ENCODE data around the gene SON.
"Not testable (repeated sequence)": the region's sequence is repeated elsewhere in the genome, so short reads cannot be mapped to it uniquely, and the experiment has no call there.

Gene SON

DNA sequence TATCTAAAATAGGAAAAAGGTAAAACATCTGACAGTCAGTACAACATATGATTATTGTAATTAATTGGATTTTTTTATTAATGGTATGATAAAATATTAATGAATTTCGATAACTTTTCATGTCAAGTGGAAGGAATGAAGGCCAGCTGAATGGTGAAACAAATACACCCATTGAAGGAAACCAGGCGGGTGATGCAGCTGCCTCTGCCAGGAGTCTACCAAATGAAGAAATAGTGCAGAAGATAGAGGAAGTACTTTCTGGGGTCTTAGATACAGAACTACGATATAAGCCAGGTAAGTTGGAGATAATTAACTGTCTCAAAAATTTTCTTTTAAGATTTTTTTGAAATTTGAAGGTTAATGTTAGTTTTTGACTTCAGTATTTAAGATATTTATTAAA is 3.2 kb downstream of the SON start:
- no peak for DNase-seq

DNA sequence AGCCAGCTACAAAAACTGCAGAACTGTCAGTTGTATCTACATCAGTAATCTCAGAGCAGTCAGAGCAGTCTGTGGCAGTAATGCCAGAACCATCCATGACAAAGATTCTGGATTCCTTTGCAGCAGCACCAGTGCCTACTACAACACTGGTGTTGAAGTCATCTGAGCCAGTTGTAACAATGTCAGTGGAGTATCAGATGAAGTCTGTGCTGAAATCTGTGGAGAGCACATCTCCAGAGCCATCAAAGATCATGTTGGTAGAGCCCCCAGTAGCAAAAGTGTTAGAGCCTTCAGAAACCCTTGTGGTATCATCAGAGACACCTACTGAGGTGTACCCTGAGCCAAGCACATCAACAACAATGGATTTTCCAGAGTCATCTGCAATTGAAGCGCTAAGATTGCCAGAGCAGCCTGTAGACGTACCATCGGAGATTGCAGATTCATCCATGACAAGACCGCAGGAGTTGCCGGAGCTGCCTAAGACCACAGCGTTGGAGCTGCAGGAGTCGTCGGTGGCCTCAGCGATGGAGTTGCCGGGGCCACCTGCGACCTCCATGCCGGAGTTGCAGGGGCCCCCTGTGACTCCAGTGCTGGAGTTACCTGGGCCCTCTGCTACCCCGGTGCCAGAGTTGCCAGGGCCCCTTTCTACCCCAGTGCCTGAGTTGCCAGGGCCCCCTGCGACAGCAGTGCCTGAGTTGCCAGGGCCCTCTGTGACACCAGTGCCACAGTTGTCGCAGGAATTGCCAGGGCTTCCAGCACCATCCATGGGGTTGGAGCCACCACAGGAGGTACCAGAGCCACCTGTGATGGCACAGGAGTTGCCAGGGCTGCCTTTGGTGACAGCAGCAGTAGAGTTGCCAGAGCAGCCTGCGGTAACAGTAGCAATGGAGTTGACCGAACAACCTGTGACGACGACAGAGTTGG is 7.3 kb downstream of the SON start:
- DNase-seq: no peak

DNA sequence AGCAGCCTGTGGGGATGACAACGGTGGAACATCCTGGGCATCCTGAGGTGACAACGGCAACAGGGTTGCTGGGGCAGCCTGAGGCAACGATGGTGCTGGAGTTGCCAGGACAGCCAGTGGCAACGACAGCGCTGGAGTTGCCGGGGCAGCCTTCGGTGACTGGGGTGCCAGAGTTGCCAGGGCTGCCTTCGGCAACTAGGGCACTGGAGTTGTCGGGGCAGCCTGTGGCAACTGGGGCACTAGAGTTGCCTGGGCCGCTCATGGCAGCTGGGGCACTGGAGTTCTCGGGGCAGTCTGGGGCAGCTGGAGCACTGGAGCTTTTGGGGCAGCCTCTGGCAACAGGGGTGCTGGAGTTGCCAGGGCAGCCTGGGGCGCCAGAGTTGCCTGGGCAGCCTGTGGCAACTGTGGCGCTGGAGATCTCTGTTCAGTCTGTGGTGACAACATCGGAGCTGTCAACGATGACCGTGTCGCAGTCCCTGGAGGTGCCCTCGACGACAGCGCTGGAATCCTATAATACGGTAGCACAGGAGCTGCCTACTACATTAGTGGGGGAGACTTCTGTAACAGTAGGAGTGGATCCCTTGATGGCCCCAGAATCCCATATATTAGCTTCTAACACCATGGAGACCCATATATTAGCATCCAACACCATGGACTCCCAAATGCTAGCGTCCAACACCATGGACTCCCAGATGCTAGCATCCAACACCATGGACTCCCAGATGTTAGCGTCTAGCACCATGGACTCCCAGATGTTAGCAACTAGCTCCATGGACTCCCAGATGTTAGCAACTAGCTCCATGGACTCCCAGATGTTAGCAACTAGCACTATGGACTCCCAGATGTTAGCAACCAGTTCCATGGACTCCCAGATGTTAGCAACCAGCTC is 8.2 kb downstream of the SON start:
- no peak for DNase-seq

DNA sequence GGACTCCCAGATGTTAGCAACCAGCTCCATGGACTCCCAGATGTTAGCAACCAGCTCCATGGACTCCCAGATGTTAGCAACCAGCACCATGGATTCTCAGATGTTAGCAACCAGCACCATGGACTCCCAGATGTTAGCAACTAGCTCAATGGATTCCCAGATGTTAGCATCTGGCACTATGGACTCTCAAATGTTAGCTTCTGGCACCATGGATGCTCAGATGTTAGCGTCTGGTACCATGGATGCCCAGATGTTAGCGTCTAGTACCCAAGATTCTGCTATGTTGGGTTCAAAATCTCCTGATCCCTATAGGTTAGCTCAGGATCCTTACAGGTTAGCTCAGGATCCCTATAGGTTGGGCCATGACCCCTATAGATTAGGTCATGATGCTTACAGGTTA is 8.8 kb downstream of the SON start:
- DNase-seq: no peak

DNA sequence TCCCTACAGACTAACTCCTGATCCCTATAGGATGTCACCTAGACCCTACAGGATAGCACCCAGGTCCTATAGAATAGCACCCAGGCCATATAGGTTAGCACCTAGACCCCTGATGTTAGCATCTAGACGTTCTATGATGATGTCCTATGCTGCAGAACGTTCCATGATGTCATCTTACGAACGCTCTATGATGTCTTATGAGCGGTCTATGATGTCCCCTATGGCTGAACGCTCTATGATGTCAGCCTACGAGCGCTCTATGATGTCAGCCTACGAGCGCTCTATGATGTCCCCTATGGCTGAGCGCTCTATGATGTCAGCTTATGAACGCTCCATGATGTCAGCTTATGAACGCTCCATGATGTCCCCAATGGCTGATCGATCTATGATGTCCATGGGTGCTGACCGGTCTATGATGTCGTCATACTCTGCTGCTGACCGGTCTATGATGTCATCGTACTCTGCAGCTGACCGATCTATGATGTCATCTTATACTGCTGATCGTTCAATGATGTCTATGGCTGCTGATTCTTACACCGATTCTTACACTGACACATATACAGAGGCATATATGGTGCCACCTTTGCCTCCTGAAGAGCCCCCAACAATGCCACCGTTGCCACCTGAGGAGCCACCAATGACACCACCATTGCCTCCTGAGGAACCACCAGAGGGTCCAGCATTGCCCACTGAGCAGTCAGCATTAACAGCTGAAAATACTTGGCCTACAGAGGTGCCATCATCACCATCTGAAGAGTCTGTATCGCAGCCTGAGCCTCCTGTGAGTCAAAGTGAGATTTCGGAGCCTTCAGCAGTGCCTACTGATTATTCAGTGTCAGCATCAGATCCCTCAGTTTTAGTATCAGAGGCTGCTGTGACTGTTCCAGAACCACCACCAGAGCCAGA is 9.5 kb downstream of the SON start:
- no peak for DNase-seq

DNA sequence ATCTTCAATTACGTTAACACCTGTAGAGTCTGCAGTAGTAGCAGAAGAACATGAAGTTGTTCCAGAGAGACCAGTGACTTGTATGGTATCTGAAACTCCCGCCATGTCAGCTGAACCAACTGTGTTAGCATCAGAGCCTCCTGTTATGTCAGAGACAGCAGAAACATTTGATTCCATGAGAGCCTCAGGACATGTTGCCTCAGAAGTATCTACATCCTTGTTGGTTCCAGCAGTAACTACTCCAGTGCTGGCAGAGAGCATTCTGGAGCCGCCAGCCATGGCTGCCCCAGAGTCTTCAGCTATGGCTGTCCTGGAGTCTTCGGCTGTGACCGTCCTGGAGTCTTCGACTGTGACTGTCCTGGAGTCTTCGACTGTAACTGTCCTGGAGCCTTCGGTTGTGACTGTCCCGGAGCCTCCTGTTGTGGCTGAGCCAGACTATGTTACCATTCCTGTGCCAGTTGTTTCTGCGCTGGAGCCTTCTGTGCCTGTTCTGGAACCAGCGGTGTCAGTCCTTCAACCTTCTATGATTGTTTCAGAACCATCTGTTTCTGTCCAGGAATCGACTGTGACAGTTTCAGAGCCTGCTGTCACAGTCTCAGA is 10.3 kb downstream of the SON start:
- no peak for DNase-seq

DNA sequence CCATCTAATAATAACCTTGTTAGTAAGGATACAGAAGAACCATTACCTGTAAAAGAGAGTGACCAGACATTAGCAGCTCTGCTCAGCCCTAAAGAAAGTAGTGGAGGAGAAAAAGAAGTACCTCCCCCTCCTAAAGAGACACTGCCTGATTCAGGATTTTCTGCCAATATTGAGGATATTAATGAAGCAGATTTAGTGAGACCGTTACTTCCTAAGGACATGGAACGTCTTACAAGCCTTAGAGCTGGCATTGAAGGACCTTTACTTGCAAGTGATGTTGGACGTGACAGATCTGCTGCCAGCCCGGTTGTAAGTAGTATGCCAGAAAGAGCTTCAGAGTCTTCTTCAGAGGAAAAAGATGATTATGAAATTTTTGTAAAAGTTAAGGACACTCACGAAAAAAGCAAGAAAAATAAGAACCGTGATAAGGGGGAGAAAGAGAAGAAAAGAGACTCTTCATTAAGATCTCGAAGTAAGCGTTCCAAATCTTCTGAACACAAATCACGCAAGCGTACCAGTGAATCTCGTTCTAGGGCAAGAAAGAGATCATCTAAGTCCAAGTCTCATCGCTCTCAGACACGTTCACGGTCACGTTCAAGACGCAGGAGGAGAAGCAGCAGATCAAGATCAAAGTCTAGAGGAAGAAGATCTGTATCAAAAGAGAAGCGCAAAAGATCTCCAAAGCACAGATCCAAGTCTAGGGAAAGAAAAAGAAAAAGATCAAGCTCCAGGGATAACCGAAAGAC is 11.6 kb downstream of the SON start:
- no peak for DNase-seq

DNA sequence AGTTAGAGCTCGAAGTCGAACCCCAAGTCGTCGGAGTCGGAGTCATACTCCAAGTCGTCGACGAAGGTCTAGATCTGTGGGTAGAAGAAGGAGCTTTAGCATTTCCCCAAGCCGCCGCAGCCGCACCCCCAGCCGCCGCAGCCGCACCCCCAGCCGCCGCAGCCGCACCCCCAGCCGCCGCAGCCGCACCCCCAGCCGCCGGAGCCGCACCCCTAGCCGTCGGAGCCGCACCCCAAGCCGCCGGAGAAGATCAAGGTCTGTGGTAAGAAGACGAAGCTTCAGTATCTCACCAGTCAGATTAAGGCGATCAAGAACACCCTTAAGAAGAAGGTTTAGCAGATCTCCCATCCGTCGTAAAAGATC is 12.1 kb downstream of the SON start:
- no peak for DNase-seq

DNA sequence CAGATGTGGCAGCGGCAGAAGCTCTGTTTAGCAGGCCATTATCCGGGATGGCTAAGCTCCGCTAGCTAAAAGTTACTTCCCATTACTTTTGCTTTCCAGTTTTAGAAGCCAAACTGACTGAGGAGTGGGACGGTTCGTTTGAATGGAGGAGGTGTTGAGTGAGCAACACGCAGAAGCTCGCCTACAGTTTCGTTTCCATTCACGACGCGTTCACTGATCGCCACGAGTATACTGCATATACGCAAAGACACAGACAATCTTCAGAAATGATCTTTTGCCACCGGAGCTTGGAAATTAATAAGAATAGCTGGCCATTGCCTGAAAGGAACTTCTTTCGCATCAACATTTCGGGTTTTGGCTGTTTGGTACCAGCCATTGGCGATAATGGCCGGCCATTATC is 14.6 kb downstream of the SON start:
- DNase-seq: no peak

DNA sequence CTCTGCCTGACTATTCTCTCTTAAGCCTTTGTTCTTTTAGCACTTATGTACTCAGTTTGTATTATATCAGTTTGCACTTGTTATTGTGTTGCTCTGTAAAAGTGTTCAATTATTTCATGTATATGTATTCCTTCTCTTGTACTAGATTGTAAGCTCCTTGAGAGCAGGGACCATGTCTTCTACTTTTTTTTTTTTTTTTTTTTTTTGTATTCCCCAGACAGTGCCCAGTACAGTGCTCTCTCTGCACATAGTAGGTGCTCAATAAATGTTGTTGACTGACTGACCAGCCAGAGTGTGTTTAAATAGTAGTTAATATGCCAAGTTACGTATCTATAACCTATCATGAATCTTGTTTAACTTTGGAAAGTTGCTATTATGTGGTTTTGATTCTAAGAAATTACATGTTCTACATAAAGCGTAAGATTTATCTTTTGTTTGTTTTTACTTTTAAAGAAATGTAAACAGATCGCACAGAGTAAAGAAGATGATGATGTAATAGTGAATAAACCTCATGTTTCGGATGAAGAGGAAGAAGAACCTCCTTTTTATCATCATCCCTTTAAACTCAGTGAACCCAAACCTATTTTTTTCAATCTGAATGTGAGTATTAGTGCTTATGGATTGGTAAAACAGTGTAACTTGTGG is 16.1 kb downstream of the SON start:
- DNase-seq: no peak

DNA sequence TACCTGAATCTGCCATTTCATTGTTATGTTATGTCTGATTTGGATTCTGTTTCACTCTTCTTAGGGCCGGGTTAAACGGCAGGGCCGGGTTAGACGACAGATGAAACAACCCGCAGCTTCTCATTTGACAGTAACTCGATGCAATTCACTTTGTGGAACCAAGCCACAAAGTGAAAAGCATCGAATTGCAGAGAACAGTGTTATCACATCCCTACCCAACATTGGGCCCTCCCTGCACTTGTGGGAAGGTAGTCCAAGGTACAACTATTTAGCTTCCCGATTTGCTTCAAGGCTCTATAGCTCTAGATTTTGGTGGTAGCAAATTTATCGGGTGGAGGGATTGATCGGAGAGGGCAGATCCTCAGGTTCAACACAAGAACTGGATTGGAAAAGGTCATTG is 17.0 kb downstream of the SON start:
- DNase-seq: no peak

DNA sequence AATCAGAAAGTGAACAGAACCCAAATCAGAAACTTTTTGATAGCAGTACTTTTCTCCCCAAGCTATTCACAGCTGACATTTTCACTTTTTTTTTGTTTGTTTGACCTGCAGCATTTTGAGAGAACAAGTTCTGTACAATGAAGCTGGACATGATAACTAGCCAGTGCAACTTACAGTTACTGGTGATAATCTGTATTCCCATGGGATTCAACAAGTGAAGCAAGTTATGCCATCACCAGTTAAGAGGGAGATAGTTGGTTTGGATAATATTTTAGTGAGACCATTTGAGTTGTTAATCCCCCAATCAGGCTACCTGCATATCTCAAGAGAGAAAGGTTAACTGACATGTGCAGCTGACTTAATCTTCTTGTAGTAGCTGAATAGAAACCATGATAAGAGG is 18.1 kb downstream of the SON start:
- DNase-seq: no peak

DNA sequence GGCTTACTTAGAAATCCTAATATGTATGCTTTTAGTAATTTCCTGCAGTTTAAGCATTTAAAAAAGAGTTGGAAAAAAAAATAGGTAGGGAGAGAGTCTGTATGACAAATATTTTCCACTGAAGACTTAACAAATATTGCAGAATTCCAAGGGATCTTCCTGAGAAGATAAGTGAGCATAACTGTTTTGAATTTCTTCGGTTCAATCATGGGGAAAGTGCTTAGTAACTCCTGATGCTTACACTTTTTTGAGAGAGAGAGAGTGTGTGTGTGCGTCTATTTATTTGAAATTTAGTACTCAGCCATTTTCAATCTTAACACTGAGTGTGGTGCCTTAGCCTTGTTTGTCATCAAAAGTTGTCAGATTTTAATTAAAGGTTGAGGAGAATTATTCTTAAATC is 18.5 kb downstream of the SON start:
- no peak for DNase-seq

DNA sequence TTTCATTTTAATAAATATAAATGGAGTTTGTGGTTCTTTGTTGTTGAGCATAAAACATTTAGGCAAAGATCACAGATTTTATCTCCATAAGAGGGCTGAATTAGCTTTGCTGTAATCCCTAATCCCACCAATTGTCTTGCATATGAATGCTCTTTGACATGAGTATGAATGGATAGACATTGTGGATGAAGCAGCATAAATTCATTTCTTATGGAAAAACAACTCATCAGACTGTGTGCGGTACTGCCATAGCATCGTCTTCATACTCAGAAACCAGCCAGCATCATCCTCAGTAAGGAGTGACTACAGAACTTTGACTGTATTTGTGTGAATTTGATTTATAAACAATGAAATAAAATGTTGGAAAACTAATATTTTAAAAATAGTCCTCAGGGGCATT is 19.6 kb downstream of the SON start:
- DNase-seq: no peak

DNA sequence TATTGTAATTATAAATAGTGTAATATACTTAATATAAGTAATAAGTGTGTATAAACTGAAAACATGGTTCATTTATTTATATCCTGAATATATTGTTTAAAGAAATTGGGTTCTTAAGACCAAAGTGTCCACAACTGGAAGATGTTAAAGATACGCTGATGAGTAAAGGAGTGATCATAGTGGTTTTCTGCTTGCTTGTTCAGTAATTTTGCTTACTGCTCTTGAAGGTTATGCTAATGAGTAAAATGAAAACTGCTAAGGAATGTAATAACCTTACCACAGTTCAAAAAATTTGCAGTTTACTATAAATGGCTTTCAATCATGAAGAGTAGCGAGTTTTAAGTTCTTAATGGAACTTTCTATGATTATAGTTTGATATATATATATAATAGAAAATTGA is 23.7 kb downstream of the SON start:
- DNase-seq: no peak

DNA sequence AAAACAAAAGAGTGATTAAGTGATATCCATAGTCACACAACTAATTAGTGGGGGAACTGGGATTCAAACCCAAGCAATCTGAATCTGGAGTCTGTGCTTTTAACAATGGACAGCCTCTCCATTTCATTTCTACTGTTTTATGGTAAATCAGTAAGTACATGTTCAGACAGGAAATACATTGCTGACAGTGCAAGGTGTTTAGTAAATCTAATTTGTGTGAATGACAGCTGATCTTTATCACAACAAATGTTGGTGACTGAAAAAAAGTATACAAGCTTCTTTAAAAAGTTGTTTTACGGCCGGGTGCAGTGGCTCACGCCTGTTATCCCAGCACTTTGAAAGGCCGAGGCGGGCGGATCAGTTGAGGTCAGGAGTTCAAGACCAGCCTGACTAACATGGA is 25.1 kb downstream of the SON start:
- DNase-seq: no peak

DNA sequence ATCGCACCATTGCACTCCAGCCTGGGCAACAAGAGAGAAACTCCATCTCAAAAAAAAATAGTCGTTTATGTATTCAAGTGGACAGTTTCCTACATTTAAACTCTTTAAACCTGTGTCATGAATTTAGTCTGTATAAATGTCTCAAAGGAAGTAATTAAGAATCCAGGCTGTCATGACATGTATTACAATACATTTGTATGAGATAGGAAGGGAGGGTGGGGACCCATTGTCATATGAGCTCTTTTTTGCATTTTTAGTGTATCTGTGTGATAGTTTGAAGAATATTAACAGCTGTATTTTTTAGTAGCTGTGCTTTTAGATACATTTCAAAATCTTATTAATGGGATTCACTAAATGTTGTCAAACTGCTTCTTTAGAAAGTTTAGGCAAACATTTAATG is 25.6 kb downstream of the SON start:
- DNase-seq: no peak

DNA sequence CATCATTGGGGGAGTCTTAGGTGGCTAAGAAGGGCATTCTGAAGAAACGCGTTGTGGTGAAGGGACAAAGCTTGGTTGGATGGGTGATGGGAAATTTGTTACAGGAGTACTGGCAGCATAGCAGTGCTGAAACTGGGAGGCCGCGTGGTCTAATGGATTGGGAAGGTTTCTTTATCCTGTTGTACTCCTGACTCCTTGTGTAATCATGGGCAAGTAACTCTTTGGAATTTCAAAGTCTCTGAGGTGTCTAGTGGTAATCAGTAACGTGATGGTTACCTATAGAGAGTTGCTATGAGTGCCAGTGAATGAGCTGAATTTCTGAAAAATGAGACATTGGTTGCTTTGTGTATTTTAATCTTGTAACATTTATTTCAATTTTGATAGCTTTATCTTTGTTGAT is 27.2 kb downstream of the SON start:
- DNase-seq: no peak

DNA sequence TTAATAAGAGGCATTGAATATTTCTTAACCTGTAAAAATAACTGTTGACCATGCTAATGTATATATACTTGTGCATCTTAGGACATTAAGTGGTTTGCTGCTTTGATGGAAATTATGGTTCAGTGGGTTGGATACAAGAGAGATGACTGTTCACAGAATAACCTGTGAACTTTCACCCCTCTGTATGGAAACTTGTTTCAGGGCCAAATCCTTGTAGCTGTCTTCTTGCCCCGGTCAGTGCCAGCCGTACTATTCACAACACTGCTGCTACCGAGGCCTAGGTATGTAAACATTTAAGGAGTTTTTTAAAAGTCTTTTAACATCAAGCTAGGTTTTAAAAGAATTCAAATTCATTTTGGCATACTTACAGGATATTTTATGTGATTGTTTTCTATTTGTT is 29.5 kb downstream of the SON start:
- DNase-seq: no peak

DNA sequence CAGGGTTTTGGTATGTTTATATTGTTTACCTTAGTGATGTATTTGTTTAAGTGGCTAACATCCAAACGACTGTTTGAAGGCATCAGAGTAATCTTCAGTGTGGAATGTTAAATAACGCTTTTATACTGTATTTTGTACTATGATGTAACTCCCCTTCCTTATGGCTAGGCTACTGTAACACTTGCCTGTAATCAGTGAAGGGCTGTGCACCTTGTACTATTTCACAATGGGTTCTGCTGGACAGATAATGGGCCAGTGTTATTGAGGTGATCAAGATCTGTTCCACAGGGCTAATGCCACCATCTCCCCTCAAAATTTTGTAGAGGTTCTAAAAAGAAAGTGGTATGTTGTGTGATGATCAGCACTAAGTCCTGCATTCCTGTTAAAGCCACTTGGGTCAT is 33.9 kb downstream of the SON start:
- not testable (repeated sequence) for DNase-seq

DNA sequence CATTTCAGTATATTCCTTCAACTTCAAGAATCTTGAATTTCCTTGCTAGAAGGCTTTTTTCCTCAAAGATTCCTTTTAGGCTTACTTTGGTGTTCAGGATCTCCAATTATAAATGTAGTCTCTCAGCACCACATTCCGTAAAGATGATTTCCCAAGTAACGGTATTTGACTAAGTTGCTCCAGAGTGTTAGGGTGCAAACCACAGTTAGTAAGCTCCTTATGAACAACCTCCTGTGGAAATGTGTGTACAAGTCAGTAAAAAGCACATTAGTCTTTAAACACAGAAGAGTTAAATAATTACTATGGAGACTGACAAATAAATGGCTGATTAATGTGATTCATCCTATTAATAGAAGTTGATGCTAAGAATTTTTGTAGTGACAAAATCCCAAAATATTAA is 35.4 kb downstream of the SON start:
- DNase-seq: no peak
